Transverse colon (tissue), 4 donors: ENCODE data around the gene MRPL33. TPM values are rescaled to one million over a fixed set of nuclear protein-coding genes. Genes with fewer than 3 reads are reported as not detected.
A peak's percentile ranks its signal among the peaks of the same experiment; 100 is the strongest.
"Not testable (repeated sequence)": the region's sequence is repeated elsewhere in the genome, so short reads cannot be mapped to it uniquely, and the experiment has no call there.

Experiments used
- DNase-seq: peaks from one replicate; pipeline ENCODE4 v3.0.0-alpha.2; 2019
- H3K27ac ChIP-seq, 4 donors: fragments of 200-600 bp; sonication (generic); 2 replicates each; pipeline ENCODE4 v1.5.1; 2016 to 2018; ENCODE audit warnings: inconsistent platforms in 4 of 4
- H3K27me3 ChIP-seq: fragments of 200-600 bp; sonication (generic); 2 replicates; pipeline ENCODE4 v1.5.1; 2017; ENCODE audit warnings: inconsistent platforms
- H3K36me3 ChIP-seq, 4 donors: fragments of 200-600 bp; sonication (generic); 2 replicates each; pipeline ENCODE4 v1.5.1; 2017 to 2019; ENCODE audit warnings: inconsistent platforms in 4 of 4
- H3K4me1 ChIP-seq, 4 donors: fragments of 200-600 bp; sonication (generic); 2 replicates each; pipeline ENCODE4 v1.5.1; 2017 to 2020; ENCODE audit warnings: inconsistent platforms in 4 of 4
- H3K4me3 ChIP-seq, 4 donors: fragments of 200-600 bp; sonication (generic); 1 replicate in 1 of 4; 2 replicates in 3 of 4; pipeline versions ENCODE4 v1.5.1 to v1.6.1; 2017 to 2019; ENCODE audit warnings: inconsistent platforms in 4 of 4
- H3K9me3 ChIP-seq, 2 donors: fragments of 200-600 bp; sonication (generic); 2 replicates each; pipeline ENCODE4 v1.5.1; 2017 to 2019; ENCODE audit warnings: inconsistent platforms in 2 of 2
- EP300 ChIP-seq: sonication (generic); formaldehyde crosslinking; IDR thresholded peaks from one replicate; pipeline ENCODE4 v1.6.1; 2017; ENCODE audit warnings: antibody characterized with exemption, low read depth
- POLR2A ChIP-seq: fragments of 450-650 bp; IDR thresholded peaks from one replicate; pipeline ENCODE4 v1.6.1; 2016; ENCODE audit warnings: antibody characterized with exemption, mild to moderate bottlenecking, moderate library complexity
- POLR2AphosphoS5 ChIP-seq, 3 donors: sonication (generic); formaldehyde crosslinking; IDR thresholded peaks; one replicate each; pipeline ENCODE4 v1.6.1; 2016; ENCODE audit warnings: antibody characterized with exemption in 3 of 3
- WGBS, 2 donors: methylation state at CpG; one replicate each; pipeline ENCODE4 v1.1.5; 2018; ENCODE audit warnings: low coverage in 1 of 2; 5-methylcytosine and 5-hydroxymethylcytosine counted together
- in situ Hi-C, 4 donors: fragments of 200-750 bp; cut with MboI; loops; one replicate each; pipeline versions ENCODE4 v1.15.0 to v1.15.1; 2017; ENCODE audit warnings: low sequenced_read_pairs in 3 of 4, low pct_ligation_motif_present in 1 of 4, low pct_unique_long_range_greater_than_20kb in 1 of 4
- intact Hi-C: fragments of 100-400 bp; cut with DNase I; formaldehyde crosslinking; loops from one replicate; pipeline ENCODE4 v1.15.1; 2023; ENCODE audit warnings: low total_unique reads
- total RNA-seq, 4 donors: library from RNA; depleted of rRNA; stranded (reverse); fragments of >200 nt; gene quantifications; one replicate each; pipeline ENCODE4 v1.1.0, GENCODE V29; 2016
- TF ChIP-seq, protein P1 (sequence below), 5 experiments: fragments of 200-600 bp in 3 of 5; fragments of 450-650 bp in 2 of 5; sonication (generic) in 3 of 5; IDR thresholded peaks; 1 replicate in 2 of 5; 2 replicates in 3 of 5; pipeline ENCODE4 v1.5.1; 2016 to 2017; ENCODE audit warnings: antibody characterized with exemption in 5 of 5, inconsistent platforms in 3 of 5, mild to moderate bottlenecking in 2 of 5, moderate library complexity in 1 of 5

MRPL33 gene
- total RNA-seq, 4 donors from 2014 or later = 7.2 to 89.4 (median 45.7) TPM

DNA sequence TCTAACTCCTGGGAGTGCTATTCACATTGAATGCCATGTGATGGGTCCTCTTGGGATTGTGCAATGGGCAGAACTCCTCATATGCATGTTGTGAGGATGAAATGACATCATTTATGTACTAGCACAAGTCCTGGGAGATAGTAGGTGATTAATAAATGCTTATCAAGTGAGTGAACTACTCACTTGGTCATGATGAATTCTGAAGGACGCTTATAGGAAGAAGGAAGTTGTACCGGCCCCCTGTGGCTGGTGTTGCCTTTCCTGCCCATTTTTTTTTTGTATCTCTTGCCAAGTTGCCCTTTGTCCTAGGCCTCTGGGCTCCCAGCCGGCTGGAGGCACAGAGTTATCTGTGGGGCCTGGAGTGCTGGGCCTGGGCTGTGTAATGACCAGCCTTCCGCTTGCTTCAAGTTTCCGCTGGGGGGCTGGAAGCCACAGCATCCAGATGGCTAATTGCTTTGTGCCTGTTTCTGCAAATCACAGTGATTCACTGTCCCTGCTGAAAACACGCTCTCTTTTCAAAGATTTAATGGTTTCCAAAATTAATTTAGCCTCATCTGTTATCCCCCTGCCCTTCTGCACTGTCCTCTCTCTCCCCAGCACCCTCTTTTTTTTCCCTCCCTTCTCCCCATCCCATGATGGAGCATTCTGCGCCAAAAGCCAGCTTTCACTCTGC, 33.7 kb upstream of the MRPL33 start:
- WGBS, 2 donors = 62 to 80% methylated on average over 3 to 7 of the region's 7 CpGs
- intact Hi-C loops = no loop called here
- peak overlapping the region in 3 of 4 donors; percentile 16 to 81 (median 23) for H3K27ac ChIP-seq
- no peaks in the 10 kb centered on the region for H3K9me3 ChIP-seq
- no peaks in the 10 kb centered on the region for H3K27me3 ChIP-seq
- DNase-seq = no peak
- H3K36me3 ChIP-seq = no peaks in the 10 kb centered on the region
- in situ Hi-C loops = loop anchor here in 2 of 4 donors (25.0 kb wide), 2 partner anchors 699 to 724 kb away; no protein-coding TSS in a partner anchor
- peaks cover 0 to 20% (median 8%) of the 10 kb centered on the region in 4 donors for H3K4me1 ChIP-seq
- no peak overlapping the region for H3K4me3 ChIP-seq
- TF ChIP-seq POLR2A = no peak

DNA sequence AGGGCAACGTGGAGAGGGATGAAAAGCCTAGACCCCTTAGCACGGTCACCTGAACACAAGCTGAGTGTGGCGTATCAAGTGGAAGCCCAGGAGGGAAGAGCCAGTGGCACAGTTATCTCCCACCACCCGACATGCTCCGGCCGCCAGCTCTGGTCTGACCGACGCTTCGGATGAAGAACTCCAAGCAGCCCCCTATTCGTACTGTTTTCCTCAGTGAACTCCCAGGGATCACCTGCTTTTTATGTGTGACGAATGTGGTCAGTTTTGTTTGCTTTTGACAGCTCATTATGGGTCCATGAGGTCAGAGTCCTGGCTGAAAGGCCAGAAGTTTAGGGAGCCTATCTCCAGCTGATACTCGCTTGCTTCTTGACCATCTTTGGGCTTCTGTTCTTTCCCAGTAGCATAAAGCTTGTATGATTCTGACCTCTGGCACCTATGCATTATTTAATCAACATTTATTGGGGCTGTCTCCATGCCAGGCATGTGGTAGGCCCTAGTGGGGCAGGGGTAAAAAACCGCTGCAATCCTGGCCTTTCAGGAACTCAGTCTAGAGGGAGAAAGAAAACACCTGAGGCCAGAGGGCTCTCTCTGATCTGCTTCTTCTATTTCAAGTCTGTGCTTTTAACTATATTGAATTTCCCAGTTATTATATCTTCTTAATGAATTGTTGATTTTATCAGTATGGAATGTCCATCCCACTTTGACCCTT, 33.0 kb upstream of the MRPL33 start:
- H3K4me3 ChIP-seq = no peak overlapping the region
- TF ChIP-seq POLR2AphosphoS5 (IDR thresholded peaks at IDR 0.05) (no peak), EP300 (no peak)
- DNase-seq = no peak
- no peaks in the 10 kb centered on the region for H3K27me3 ChIP-seq
- in situ Hi-C loops (loop anchor here in 2 of 4 donors (25.0 kb wide), 2 partner anchors 699 to 724 kb away; no protein-coding TSS in a partner anchor), intact Hi-C loops (no loop called here)
- H3K9me3 ChIP-seq = no peaks in the 10 kb centered on the region
- peak overlapping the region in 1 of 4 donors; percentile 23 for H3K27ac ChIP-seq
- WGBS, 2 donors = 85 to 90% methylated on average over 2 to 13 of the region's 13 CpGs
- H3K36me3 ChIP-seq = no peaks in the 10 kb centered on the region
- H3K4me1 ChIP-seq = peaks cover 0 to 20% (median 8%) of the 10 kb centered on the region in 4 donors

DNA sequence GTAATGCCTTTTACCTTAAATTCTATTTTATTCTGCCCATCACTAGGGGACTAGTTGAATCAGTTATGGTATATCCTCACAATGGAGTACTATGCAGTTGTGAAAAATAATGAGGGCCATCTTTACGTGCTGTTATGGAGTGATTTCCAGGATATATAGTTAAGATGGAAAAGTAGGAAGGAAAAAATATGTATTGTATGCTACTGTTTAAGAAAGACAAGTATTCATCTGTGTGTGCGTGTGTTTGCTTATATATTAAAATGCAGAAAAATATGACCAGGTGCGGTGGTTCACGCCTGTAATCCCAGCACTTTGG, 32.5 kb upstream of the MRPL33 start:
- H3K27me3 ChIP-seq = no peaks in the 10 kb centered on the region
- no peak overlapping the region for H3K4me3 ChIP-seq
- TF ChIP-seq POLR2A (no peak), EP300 (no peak)
- H3K4me1 ChIP-seq = peaks cover 0 to 20% (median 8%) of the 10 kb centered on the region in 4 donors
- H3K27ac ChIP-seq = no peak overlapping the region
- 92 to 98% methylated on average over 2 to 4 of the region's 4 CpGs for WGBS, 2 donors
- H3K9me3 ChIP-seq = no peaks in the 10 kb centered on the region
- in situ Hi-C loops = loop anchor here in 2 of 4 donors (25.0 kb wide), 2 partner anchors 698 to 723 kb away; no protein-coding TSS in a partner anchor
- intact Hi-C loops = no loop called here
- H3K36me3 ChIP-seq = no peaks in the 10 kb centered on the region
- no peak for DNase-seq

DNA sequence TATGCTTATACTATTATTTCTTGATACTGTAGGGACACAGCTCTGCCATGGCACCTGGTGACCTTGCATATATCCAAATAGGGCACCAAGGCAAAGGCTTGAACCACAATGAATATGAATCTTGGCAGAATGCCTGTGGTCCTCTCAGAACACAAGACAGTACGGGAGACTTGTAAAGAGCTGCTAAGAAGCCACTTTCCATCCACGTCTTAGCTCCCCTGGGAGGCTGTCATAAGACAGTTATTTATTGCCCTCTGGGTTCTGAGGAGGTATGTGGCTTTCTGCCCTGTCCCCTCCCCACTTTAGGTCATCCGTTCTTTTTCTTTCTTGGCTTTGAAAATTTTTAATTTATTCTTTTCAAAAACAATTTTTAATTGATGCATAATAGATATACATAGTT, 29.8 kb upstream of the MRPL33 start:
- H3K36me3 ChIP-seq = no peaks in the 10 kb centered on the region
- in situ Hi-C loops (loop anchor here in 2 of 4 donors (25.0 kb wide), 2 partner anchors 696 to 721 kb away; no protein-coding TSS in a partner anchor), intact Hi-C loops (no loop called here)
- H3K4me1 ChIP-seq = peaks cover 0 to 10% (median 0%) of the 10 kb centered on the region in 4 donors
- DNase-seq = no peak
- no peaks in the 10 kb centered on the region for H3K27me3 ChIP-seq
- no peak for TF ChIP-seq POLR2A
- 51 to 59% methylated on average over 3 of the region's 3 CpGs for WGBS, 2 donors
- no peaks in the 10 kb centered on the region for H3K9me3 ChIP-seq
- no peak overlapping the region for H3K27ac ChIP-seq
- no peak overlapping the region for H3K4me3 ChIP-seq

DNA sequence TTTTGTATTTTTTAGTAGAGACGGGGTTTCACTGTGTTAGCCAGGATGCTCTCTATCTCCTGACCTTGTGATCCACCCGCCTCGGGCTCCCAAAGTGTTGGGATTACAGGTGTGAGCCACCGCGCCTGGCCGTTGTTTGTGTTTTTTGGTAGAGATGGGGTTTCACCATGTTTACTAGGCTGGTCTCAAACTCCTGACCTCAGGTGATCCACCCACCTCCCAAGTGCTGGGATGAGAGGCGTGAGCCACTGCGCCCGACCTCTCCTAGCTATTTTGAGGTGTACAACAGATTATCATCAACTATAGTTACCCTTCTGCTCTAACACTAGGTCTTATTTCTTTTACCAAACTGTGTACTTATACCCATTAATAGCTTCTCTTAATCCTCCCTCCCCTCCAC, 28.9 kb upstream of the MRPL33 start:
- H3K27ac ChIP-seq = no peak overlapping the region
- TF ChIP-seq, protein P1, sequence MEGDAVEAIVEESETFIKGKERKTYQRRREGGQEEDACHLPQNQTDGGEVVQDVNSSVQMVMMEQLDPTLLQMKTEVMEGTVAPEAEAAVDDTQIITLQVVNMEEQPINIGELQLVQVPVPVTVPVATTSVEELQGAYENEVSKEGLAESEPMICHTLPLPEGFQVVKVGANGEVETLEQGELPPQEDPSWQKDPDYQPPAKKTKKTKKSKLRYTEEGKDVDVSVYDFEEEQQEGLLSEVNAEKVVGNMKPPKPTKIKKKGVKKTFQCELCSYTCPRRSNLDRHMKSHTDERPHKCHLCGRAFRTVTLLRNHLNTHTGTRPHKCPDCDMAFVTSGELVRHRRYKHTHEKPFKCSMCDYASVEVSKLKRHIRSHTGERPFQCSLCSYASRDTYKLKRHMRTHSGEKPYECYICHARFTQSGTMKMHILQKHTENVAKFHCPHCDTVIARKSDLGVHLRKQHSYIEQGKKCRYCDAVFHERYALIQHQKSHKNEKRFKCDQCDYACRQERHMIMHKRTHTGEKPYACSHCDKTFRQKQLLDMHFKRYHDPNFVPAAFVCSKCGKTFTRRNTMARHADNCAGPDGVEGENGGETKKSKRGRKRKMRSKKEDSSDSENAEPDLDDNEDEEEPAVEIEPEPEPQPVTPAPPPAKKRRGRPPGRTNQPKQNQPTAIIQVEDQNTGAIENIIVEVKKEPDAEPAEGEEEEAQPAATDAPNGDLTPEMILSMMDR (IDR thresholded peaks at IDR 0.05) = no peak
- TF ChIP-seq POLR2A = no peak
- no peak for TF ChIP-seq EP300
- TF ChIP-seq POLR2AphosphoS5 (IDR thresholded peaks at IDR 0.05) = no peak
- no peak overlapping the region for H3K4me3 ChIP-seq
- in situ Hi-C loops (loop anchor here in 2 of 4 donors (25.0 kb wide), 2 partner anchors 695 to 720 kb away; no protein-coding TSS in a partner anchor), intact Hi-C loops (no loop called here)
- H3K27me3 ChIP-seq = no peaks in the 10 kb centered on the region
- H3K36me3 ChIP-seq = no peaks in the 10 kb centered on the region
- H3K4me1 ChIP-seq = peaks cover 0 to 10% (median 0%) of the 10 kb centered on the region in 4 donors
- no peaks in the 10 kb centered on the region for H3K9me3 ChIP-seq
- no peak for DNase-seq
- WGBS, 2 donors = 95% methylated on average over 8 to 9 of the region's 9 CpGs

DNA sequence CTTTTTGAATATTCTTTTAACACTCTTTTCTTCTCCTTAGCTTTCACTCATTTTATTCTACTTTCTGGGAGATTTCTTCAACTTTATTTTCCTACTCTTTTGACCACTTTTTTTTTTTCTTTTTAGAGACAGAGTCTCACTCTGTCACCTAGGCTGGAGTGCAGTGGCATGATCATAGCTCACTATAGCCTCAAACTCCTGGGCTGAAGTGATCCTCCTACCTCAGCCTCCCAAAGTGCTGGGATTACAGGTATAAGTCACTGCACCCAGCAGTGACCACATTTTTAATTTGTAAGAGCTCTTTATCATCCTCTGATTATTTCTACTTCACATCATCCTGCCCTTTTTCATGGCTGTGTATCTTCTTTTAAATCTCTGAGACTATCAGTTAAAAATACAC, 26.0 kb upstream of the MRPL33 start:
- H3K27ac ChIP-seq, DNase-seq, H3K9me3 ChIP-seq, H3K4me3 ChIP-seq, H3K36me3 ChIP-seq, H3K27me3 ChIP-seq, intact Hi-C loops, H3K4me1 ChIP-seq: not testable (repeated sequence)
- in situ Hi-C loops = loop anchor here in 2 of 4 donors (25.0 kb wide), 2 partner anchors 692 to 717 kb away; no protein-coding TSS in a partner anchor
